Measurements from ENCODE around the gene ATG13. TPM values are rescaled to one million over a fixed set of nuclear protein-coding genes. Genes with fewer than 3 reads are reported as not detected.
"Not testable (repeated sequence)": the region's sequence is repeated elsewhere in the genome, so short reads cannot be mapped to it uniquely, and the experiment has no call there.

ATG13 gene
- polyA plus RNA-seq, 1 donor from 2014 or later: 21.1 TPM

DNA sequence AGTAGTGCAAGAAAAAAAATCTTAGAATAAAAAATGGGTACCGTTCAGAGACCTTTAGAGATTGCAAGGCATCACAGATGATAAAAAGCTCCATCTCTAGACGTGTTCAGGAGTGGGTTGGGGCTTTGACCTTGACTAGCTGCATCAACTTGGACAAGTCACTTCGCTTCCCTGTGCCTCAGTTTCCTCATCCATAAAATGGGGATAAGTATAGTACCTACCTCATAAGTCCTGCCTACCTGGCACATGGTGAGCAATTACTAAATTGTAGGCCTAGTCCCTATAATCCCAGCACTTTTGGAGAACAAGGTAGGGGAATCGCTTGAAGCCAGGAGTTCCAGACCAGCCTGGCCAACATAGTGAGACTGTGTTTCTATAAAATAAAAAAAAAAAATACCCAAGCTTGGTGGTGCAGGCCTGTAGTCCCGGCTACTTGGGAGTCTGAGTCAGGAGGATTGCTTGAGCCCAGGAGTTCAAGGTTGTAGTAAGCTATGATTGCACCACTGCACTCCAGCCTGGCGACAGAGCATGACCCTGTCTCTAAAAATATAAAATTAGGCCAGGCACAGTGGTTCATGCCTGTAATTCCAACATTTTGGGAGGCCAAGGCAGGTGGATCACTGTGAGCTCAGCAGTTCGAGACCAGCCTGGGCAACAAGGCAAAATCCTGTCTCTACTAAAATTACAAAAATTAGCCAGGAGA, 95.7 kb downstream of the ATG13 start:
- H3K36me3 ChIP-seq (ENCODE audit: insufficient read depth, low read length): no peaks in the 10 kb centered on the region
- H3K27me3 ChIP-seq (ENCODE audit: insufficient read depth, low read depth, low read length): no peaks in the 10 kb centered on the region

DNA sequence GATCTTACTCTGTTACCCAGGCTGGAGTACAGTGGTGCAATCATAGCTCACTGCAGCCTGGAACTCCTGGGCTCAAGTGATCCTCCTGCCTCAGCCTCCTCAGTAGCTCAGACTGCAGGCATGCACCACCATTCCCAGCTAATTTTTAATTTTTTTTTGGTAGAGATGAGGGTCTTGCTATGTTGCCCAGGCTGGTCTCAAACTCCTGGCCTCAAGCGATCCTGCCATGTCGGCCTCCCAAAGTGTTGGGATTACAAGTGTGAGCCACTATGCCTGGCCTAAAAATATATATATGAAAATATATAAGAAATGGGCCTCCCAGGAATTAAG, 100.4 kb downstream of the ATG13 start:
- H3K27ac ChIP-seq (ENCODE audit: low read length); H2AFZ ChIP-seq (ENCODE audit: low read depth, low read length); H3K27me3 ChIP-seq (ENCODE audit: insufficient read depth, low read depth, low read length); H3F3A ChIP-seq (ENCODE audit: insufficient read depth, low read length, poor library complexity, severe bottlenecking); H4K20me1 ChIP-seq (ENCODE audit: insufficient read depth); H3K79me2 ChIP-seq (replicated peaks; ENCODE audit: insufficient read depth, low read length); H3K4me2 ChIP-seq (ENCODE audit: low read length); H3K4me3 ChIP-seq (ENCODE audit: low read length); H3K36me3 ChIP-seq (ENCODE audit: insufficient read depth, low read length); H3K9me3 ChIP-seq (ENCODE audit: low read length); H3K9me2 ChIP-seq (ENCODE audit: insufficient read depth, low read length); H3K9ac ChIP-seq (ENCODE audit: low read length): not testable (repeated sequence)

More for the DNA sequence above, 95.7 kb downstream of the ATG13 start:
- no peaks in the 10 kb centered on the region for H4K20me1 ChIP-seq (ENCODE audit: insufficient read depth)
- no peaks in the 10 kb centered on the region for H3K79me2 ChIP-seq (replicated peaks; ENCODE audit: insufficient read depth, low read length)
- H3K9ac ChIP-seq (ENCODE audit: low read length): no peak overlapping the region
- H3F3A ChIP-seq (ENCODE audit: insufficient read depth, low read length, poor library complexity, severe bottlenecking): no peaks in the 10 kb centered on the region
- H2AFZ ChIP-seq (ENCODE audit: low read depth, low read length): no peak overlapping the region
- H3K9me2 ChIP-seq (ENCODE audit: insufficient read depth, low read length): no peaks in the 10 kb centered on the region
- H3K4me2 ChIP-seq (ENCODE audit: low read length): no peak overlapping the region
- no peak for TF ChIP-seq EP300 (conservative IDR thresholded peaks at IDR 0.05; ENCODE audit: poor library complexity, severe bottlenecking)
- TF ChIP-seq MXI1 (conservative IDR thresholded peaks at IDR 0.05; ENCODE audit: poor library complexity, severe bottlenecking): no peak
- TF ChIP-seq, protein P1, sequence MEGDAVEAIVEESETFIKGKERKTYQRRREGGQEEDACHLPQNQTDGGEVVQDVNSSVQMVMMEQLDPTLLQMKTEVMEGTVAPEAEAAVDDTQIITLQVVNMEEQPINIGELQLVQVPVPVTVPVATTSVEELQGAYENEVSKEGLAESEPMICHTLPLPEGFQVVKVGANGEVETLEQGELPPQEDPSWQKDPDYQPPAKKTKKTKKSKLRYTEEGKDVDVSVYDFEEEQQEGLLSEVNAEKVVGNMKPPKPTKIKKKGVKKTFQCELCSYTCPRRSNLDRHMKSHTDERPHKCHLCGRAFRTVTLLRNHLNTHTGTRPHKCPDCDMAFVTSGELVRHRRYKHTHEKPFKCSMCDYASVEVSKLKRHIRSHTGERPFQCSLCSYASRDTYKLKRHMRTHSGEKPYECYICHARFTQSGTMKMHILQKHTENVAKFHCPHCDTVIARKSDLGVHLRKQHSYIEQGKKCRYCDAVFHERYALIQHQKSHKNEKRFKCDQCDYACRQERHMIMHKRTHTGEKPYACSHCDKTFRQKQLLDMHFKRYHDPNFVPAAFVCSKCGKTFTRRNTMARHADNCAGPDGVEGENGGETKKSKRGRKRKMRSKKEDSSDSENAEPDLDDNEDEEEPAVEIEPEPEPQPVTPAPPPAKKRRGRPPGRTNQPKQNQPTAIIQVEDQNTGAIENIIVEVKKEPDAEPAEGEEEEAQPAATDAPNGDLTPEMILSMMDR (IDR thresholded peaks at IDR 0.05; ENCODE audit: poor library complexity, severe bottlenecking): no peak
- TF ChIP-seq POLR2AphosphoS5 (IDR thresholded peaks at IDR 0.05): no peak
- TF ChIP-seq SMC3 (conservative IDR thresholded peaks at IDR 0.05; ENCODE audit: poor library complexity): no peak
- TF ChIP-seq EZH2 (IDR thresholded peaks at IDR 0.05; ENCODE audit: borderline replicate concordance, insufficient read depth, low read length, poor library complexity, severe bottlenecking): no peak
- no peak for TF ChIP-seq RAD21 (conservative IDR thresholded peaks at IDR 0.05)
- TF ChIP-seq, protein P2, sequence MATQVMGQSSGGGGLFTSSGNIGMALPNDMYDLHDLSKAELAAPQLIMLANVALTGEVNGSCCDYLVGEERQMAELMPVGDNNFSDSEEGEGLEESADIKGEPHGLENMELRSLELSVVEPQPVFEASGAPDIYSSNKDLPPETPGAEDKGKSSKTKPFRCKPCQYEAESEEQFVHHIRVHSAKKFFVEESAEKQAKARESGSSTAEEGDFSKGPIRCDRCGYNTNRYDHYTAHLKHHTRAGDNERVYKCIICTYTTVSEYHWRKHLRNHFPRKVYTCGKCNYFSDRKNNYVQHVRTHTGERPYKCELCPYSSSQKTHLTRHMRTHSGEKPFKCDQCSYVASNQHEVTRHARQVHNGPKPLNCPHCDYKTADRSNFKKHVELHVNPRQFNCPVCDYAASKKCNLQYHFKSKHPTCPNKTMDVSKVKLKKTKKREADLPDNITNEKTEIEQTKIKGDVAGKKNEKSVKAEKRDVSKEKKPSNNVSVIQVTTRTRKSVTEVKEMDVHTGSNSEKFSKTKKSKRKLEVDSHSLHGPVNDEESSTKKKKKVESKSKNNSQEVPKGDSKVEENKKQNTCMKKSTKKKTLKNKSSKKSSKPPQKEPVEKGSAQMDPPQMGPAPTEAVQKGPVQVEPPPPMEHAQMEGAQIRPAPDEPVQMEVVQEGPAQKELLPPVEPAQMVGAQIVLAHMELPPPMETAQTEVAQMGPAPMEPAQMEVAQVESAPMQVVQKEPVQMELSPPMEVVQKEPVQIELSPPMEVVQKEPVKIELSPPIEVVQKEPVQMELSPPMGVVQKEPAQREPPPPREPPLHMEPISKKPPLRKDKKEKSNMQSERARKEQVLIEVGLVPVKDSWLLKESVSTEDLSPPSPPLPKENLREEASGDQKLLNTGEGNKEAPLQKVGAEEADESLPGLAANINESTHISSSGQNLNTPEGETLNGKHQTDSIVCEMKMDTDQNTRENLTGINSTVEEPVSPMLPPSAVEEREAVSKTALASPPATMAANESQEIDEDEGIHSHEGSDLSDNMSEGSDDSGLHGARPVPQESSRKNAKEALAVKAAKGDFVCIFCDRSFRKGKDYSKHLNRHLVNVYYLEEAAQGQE (IDR thresholded peaks at IDR 0.05; ENCODE audit: borderline replicate concordance): no peak
- no peak for TF ChIP-seq TAF1 (IDR thresholded peaks at IDR 0.05; ENCODE audit: low read depth)
- no peak overlapping the region for H3K4me3 ChIP-seq (ENCODE audit: low read length)
- H3K9me3 ChIP-seq (ENCODE audit: low read length): no peaks in the 10 kb centered on the region
- no peak overlapping the region for H3K27ac ChIP-seq (ENCODE audit: low read length)
